ENCODE data around the gene FAM76A.

The FAM76A gene

GRCh38 chr1:27755286-27755685 is 29.5 kb downstream of the FAM76A start:
- no peak overlapping the region for H3K4me3 ChIP-seq (ENCODE audit: low read length)
- TF ChIP-seq, protein P1, sequence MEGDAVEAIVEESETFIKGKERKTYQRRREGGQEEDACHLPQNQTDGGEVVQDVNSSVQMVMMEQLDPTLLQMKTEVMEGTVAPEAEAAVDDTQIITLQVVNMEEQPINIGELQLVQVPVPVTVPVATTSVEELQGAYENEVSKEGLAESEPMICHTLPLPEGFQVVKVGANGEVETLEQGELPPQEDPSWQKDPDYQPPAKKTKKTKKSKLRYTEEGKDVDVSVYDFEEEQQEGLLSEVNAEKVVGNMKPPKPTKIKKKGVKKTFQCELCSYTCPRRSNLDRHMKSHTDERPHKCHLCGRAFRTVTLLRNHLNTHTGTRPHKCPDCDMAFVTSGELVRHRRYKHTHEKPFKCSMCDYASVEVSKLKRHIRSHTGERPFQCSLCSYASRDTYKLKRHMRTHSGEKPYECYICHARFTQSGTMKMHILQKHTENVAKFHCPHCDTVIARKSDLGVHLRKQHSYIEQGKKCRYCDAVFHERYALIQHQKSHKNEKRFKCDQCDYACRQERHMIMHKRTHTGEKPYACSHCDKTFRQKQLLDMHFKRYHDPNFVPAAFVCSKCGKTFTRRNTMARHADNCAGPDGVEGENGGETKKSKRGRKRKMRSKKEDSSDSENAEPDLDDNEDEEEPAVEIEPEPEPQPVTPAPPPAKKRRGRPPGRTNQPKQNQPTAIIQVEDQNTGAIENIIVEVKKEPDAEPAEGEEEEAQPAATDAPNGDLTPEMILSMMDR (conservative IDR thresholded peaks at IDR 0.05; ENCODE audit: low read length) = no peak
- no peak for DNase-seq (ENCODE audit: low read depth)

DNA sequence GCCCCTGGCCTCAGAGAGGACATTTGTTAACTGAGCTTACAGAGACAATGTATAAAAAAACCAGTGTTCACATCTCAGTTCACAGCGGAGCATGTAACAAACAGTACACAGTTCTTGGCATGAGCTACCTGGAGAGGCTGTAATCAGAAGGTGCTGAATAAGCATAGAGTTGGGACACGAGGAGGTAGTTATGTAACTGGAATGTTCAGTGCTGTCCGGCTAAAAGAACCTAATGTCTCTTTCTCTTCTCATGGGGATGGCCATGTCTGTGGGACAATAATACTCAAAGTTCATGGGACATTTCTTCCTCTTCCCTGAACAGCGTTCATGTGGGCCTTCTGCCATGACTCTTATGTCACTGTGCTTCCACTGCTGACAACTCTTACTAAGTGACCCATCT is 30.1 kb downstream of the FAM76A start:
- no peak for DNase-seq (ENCODE audit: low read depth)
- no peak overlapping the region for H3K4me3 ChIP-seq (ENCODE audit: low read length)
- TF ChIP-seq, protein P1 (conservative IDR thresholded peaks at IDR 0.05; ENCODE audit: low read length) = no peak

GRCh38 chr1:27759236-27759635 is 33.5 kb downstream of the FAM76A start:
- H3K4me3 ChIP-seq (ENCODE audit: low read length) = no peak overlapping the region
- TF ChIP-seq, protein P1 (conservative IDR thresholded peaks at IDR 0.05; ENCODE audit: low read length) = no peak
- no peak for DNase-seq (ENCODE audit: low read depth)

DNA sequence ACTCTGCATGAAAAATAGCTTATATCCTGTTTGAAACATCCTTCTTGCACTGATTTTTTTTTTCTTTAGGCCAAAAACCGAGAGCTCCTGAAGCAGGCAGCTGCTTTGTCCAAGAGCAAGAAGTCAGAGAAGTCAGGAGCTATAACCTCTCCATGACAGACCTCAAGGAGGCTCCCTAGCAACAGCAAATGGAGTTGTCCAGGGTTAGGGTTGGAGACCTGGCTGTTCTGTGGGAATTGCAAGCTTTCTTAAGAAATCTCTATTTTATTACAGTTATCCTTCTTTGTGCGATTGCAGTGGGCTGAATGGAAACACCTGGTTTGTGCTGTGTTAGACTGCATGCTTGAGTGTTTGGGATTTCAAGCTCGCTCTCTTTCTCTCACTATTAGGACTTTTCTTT is 34.7 kb downstream of the FAM76A start:
- TF ChIP-seq, protein P1 (conservative IDR thresholded peaks at IDR 0.05; ENCODE audit: low read length) = peak; percentile 20; the same call in 1 of the 2 replicates
- no peak overlapping the region for H3K4me3 ChIP-seq (ENCODE audit: low read length)
- peak; percentile 11 for DNase-seq (ENCODE audit: low read depth)

- no peak overlapping the region for H3K4me3 ChIP-seq (ENCODE audit: low read length)
- no peak for DNase-seq (ENCODE audit: low read depth)
- TF ChIP-seq, protein P1 (conservative IDR thresholded peaks at IDR 0.05; ENCODE audit: low read length) = no peak
These were observed 36.3 kb downstream of the FAM76A start for GRCh38 chr1:27762033-27762432.

- TF ChIP-seq, protein P1 (conservative IDR thresholded peaks at IDR 0.05; ENCODE audit: low read length) = no peak
- DNase-seq (ENCODE audit: low read depth) = no peak
- no peak overlapping the region for H3K4me3 ChIP-seq (ENCODE audit: low read length)
These were observed 37.6 kb downstream of the FAM76A start for GRCh38 chr1:27763358-27763757.

- no peak for DNase-seq (ENCODE audit: low read depth)
- H3K4me3 ChIP-seq (ENCODE audit: low read length) = no peak overlapping the region
- TF ChIP-seq, protein P1 (conservative IDR thresholded peaks at IDR 0.05; ENCODE audit: low read length) = no peak
These were observed 44.6 kb downstream of the FAM76A start for GRCh38 chr1:27770293-27770830.
